HG02938 (cell line): ENCODE measurements around the gene SBF1.
"Not testable (repeated sequence)": the region's sequence is repeated elsewhere in the genome, so short reads cannot be mapped to it uniquely, and the experiment has no call there.

Source experiments
- ATAC-seq: cut with Tn5 transposase; IDR thresholded peaks from one replicate; pipeline ENCODE4 v1.9.1; 2021; ENCODE audit warnings: mild to moderate bottlenecking, moderate library complexity; ENCODE audit not compliant: unreplicated experiment

Gene SBF1

GRCh38 chr22:50406416-50407170 is 68.2 kb downstream of the SBF1 start:
- ATAC-seq: no peak

GRCh38 chr22:50403701-50404101 is 71.1 kb downstream of the SBF1 start:
- ATAC-seq: no peak

- no peak for ATAC-seq
These were observed 72.9 kb downstream of the SBF1 start for GRCh38 chr22:50401907-50402306.

GRCh38 chr22:50400931-50401330 is 73.9 kb downstream of the SBF1 start:
- no peak for ATAC-seq

GRCh38 chr22:50400406-50400805 is 74.4 kb downstream of the SBF1 start:
- ATAC-seq: no peak

GRCh38 chr22:50399751-50400331 is 75.0 kb downstream of the SBF1 start:
- no peak for ATAC-seq

GRCh38 chr22:50398831-50399648 is 75.8 kb downstream of the SBF1 start:
- no peak for ATAC-seq

- ATAC-seq: not testable (repeated sequence)
These were observed 77.3 kb downstream of the SBF1 start for GRCh38 chr22:50397371-50398060.

- no peak for ATAC-seq
These were observed 78.0 kb downstream of the SBF1 start for GRCh38 chr22:50396751-50397370.
